GM12892 (cell line): ENCODE results near the gene AP2B1. TPM values are rescaled to one million over a fixed set of nuclear protein-coding genes. Genes with fewer than 3 reads are reported as not detected.

Experiments
- DNase-seq: peaks from one replicate; pipeline ENCODE4 v3.0.0; 2011; ENCODE audit not compliant: insufficient read length
- FAIRE-seq: peaks from 2 replicates; lab custom pipeline; 2011; peaks lifted over from hg19 to GRCh38; lab: Jason Lieb, UNC
- POLR2A ChIP-seq: IDR thresholded peaks from 2 replicates; pipeline ENCODE4 v1.6.1; 2011; ENCODE audit warnings: low read depth, low read length, control low read depth
- POLR2AphosphoS5 ChIP-seq: IDR thresholded peaks from 2 replicates; pipeline ENCODE4 v1.6.1; 2011; ENCODE audit warnings: low read depth, low read length, control low read depth
- TAF1 ChIP-seq: IDR thresholded peaks from 2 replicates; pipeline ENCODE4 v1.6.1; 2011; ENCODE audit warnings: low read depth, mild to moderate bottlenecking, control low read depth, low read length, borderline replicate concordance
- polyA plus RNA-seq: library from polyadenylated mRNA; unstranded; fragments of >200 nt; gene quantifications from one replicate; pipeline ENCODE4 v1.2.1, GENCODE V29; 2012; ENCODE audit warnings: missing spikeins, inconsistent platforms; ENCODE audit not compliant: missing spikeins

AP2B1 gene
- 47.2 TPM for polyA plus RNA-seq

- FAIRE-seq (peak; percentile 99), DNase-seq (peak; percentile 71)
- TF ChIP-seq POLR2A (peak; percentile 84), TAF1 (peak; percentile 56), POLR2AphosphoS5 (peak; percentile 89)
Measured at GRCh38 chr17:35587074-35587961, at the start of gene AP2B1. Gene AP2B1 (plus strand): TSS chr17:35587322. CDS start chr17:35594031, 6,709 bp downstream.

GRCh38 chr17:35537601-35538141, 49.5 kb upstream of the AP2B1 start, which contains the start of gene SLFN12L:
Gene SLFN12L (minus strand): TSS chr17:35537678. CDS start chr17:35522364, 15,314 bp downstream.
- DNase-seq (no peak), FAIRE-seq (peak; percentile 66)
- TF ChIP-seq TAF1: peak; percentile 53; the same call in 1 of the 2 replicates
- TF ChIP-seq POLR2AphosphoS5: peak; percentile 59; the same call in 1 of the 2 replicates
- peak; percentile 73 for TF ChIP-seq POLR2A

- TF ChIP-seq TAF1 (no peak), POLR2AphosphoS5 (no peak)
- no peak for DNase-seq
- FAIRE-seq: peak; percentile 48
Measured at GRCh38 chr17:35539659-35540026, 47.5 kb upstream of the AP2B1 start.

- TF ChIP-seq TAF1 (no peak), POLR2A (no peak; the same call in 1 of the 2 replicates), POLR2AphosphoS5 (no peak)
- DNase-seq (no peak), FAIRE-seq (peak; percentile 94)
Measured at GRCh38 chr17:35540589-35541404, 46.3 kb upstream of the AP2B1 start.

GRCh38 chr17:35541434-35541833, 45.7 kb upstream of the AP2B1 start:
- DNase-seq (no peak), FAIRE-seq (peak; percentile 76)
- TF ChIP-seq POLR2AphosphoS5: no peak
- TF ChIP-seq POLR2A: no peak
- TF ChIP-seq TAF1: no peak

- peak; percentile 54 for FAIRE-seq
Measured at GRCh38 chr17:35542990-35543389, 44.1 kb upstream of the AP2B1 start.

GRCh38 chr17:35543856-35544255, 43.3 kb upstream of the AP2B1 start:
- DNase-seq: no peak
- TF ChIP-seq POLR2AphosphoS5: no peak
- TF ChIP-seq POLR2A: no peak
- no peak for TF ChIP-seq TAF1
- no peak for FAIRE-seq

More at GRCh38 chr17:35542990-35543389, 44.1 kb upstream of the AP2B1 start:
- no peak for TF ChIP-seq POLR2A
- TF ChIP-seq TAF1: no peak
- TF ChIP-seq POLR2AphosphoS5: no peak
- DNase-seq: no peak

GRCh38 chr17:35545150-35545549, 42.0 kb upstream of the AP2B1 start:
- FAIRE-seq (peak; percentile 44), DNase-seq (no peak)
- TF ChIP-seq POLR2AphosphoS5: no peak
- TF ChIP-seq TAF1: no peak
- no peak for TF ChIP-seq POLR2A

- TF ChIP-seq POLR2A (no peak), POLR2AphosphoS5 (no peak), TAF1 (no peak)
- DNase-seq (no peak), FAIRE-seq (no peak)
Measured at GRCh38 chr17:35546487-35546886, 40.6 kb upstream of the AP2B1 start.

GRCh38 chr17:35548208-35548810, 38.8 kb upstream of the AP2B1 start:
- no peak for FAIRE-seq
- TF ChIP-seq TAF1 (no peak), POLR2A (no peak)
- no peak for DNase-seq
